GM12892 (cell line): ENCODE results near the gene NTF4.

ENCODE experiments used
- POLR2A ChIP-seq: IDR thresholded peaks from 2 replicates; pipeline ENCODE4 v1.6.1; 2011; ENCODE audit warnings: low read depth, low read length, control low read depth
- POLR2AphosphoS5 ChIP-seq: IDR thresholded peaks from 2 replicates; pipeline ENCODE4 v1.6.1; 2011; ENCODE audit warnings: low read depth, low read length, control low read depth
- TAF1 ChIP-seq: IDR thresholded peaks from 2 replicates; pipeline ENCODE4 v1.6.1; 2011; ENCODE audit warnings: low read depth, mild to moderate bottlenecking, control low read depth, low read length, borderline replicate concordance

GRCh38 chr19:49092686-49093085 is 28.1 kb upstream of the NTF4 start:
- no peak for TF ChIP-seq POLR2AphosphoS5
- TF ChIP-seq POLR2A, result no peak
- no peak for TF ChIP-seq TAF1
